Upper lobe of right lung (tissue), 1 donor: ENCODE results near the gene CDH12. TPM values are rescaled to one million over a fixed set of nuclear protein-coding genes. Genes with fewer than 3 reads are reported as not detected.

ENCODE experiments used
- ATAC-seq: fragments of 200-7000 bp; cut with Tn5 transposase; one replicate; pipeline ENCODE4 v1.9.1; 2020; ENCODE audit warnings: mild to moderate bottlenecking, moderate library complexity
- DNase-seq: peaks from one replicate; pipeline ENCODE4 v3.0.0-alpha.2; 2020
- H3K27ac ChIP-seq: fragments of 200-600 bp; one replicate; pipeline ENCODE4 v1.8.0; 2022
- H3K27me3 ChIP-seq: fragments of 200-600 bp; one replicate; pipeline ENCODE4 v1.8.0; 2022; ENCODE audit warnings: mild to moderate bottlenecking
- H3K36me3 ChIP-seq: fragments of 200-600 bp; one replicate; pipeline ENCODE4 v1.8.0; 2022
- H3K4me1 ChIP-seq: fragments of 200-600 bp; one replicate; pipeline ENCODE4 v1.8.0; 2022
- H3K4me3 ChIP-seq: fragments of 200-600 bp; one replicate; pipeline ENCODE4 v1.8.0; 2022; ENCODE audit warnings: mild to moderate bottlenecking
- H3K9me3 ChIP-seq: fragments of 200-600 bp; one replicate; pipeline ENCODE4 v1.8.0; 2022
- intact Hi-C: fragments of 100-400 bp; cut with DNase I; formaldehyde crosslinking; loops from one replicate; pipeline ENCODE4 v1.11.0; 2022
- total RNA-seq: library from RNA; stranded (reverse); fragmentation: NEBNext Ultra II Directional; extraction: Animal tissue kit (Norgen Biotek cat#: 25700); gene quantifications from one replicate; pipeline ENCODE4 v1.2.1, GENCODE V29; 2021
- TF ChIP-seq, protein P1 (sequence below): fragments of 200-600 bp; IDR thresholded peaks from one replicate; pipeline ENCODE4 v1.8.0; 2022; ENCODE audit warnings: antibody characterized with exemption
- donor health status: DM: no; HTN: yes; CAD: no; lungs with severe emphysema.

The CDH12 gene
- total RNA-seq, 1 donor from 2014 or later: not detected

DNA sequence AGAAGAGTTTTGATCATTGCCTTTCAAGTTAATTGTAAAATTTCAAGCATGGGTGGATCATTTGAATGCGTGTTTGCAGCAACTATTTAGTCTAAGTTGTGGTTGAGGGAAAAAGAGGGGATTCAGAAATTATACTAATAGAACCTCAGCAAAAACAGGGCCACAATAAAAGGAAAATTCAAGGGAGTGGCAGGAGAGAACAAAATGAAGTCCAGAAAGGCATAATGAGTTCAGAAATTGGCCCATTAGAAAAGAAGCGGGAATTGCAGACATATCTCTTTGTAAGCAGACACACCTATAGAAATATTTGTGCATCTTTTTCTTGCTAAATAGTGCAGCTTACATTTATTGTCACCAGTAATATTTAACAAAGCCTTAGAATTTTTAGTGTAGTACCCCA, 960.0 kb downstream of the CDH12 start:
- Histone ChIP-seq H3K4me1 (no peaks in the 10 kb centered on the region), H3K36me3 (no peaks in the 10 kb centered on the region), H3K4me3 (no peak overlapping the region), H3K9me3 (no peaks in the 10 kb centered on the region), H3K27ac (no peak overlapping the region), H3K27me3 (no peaks in the 10 kb centered on the region)
- DNase-seq (no peak), ATAC-seq (no peak)
- TF ChIP-seq, protein P1, sequence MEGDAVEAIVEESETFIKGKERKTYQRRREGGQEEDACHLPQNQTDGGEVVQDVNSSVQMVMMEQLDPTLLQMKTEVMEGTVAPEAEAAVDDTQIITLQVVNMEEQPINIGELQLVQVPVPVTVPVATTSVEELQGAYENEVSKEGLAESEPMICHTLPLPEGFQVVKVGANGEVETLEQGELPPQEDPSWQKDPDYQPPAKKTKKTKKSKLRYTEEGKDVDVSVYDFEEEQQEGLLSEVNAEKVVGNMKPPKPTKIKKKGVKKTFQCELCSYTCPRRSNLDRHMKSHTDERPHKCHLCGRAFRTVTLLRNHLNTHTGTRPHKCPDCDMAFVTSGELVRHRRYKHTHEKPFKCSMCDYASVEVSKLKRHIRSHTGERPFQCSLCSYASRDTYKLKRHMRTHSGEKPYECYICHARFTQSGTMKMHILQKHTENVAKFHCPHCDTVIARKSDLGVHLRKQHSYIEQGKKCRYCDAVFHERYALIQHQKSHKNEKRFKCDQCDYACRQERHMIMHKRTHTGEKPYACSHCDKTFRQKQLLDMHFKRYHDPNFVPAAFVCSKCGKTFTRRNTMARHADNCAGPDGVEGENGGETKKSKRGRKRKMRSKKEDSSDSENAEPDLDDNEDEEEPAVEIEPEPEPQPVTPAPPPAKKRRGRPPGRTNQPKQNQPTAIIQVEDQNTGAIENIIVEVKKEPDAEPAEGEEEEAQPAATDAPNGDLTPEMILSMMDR: no peak
- intact Hi-C loops: no loop called here

DNA sequence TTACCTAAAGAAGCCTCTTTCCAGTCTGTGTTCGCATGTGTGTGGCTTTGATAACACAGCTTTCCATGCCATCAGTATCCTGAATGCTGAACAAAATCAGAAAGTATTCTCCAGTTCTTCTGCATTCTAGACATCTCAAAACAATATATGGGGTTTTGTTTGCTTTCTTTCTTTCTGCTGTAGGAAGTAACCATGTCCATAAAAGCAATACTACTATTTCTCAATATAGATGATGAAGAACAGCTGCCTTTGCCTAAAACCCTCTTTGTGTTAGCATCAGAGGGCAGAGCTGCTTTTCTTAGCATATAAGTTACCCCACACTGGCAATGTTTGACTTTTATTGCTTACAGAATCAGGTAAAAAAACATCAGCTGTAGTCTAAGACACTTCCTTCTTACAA, 963.6 kb downstream of the CDH12 start:
- H3K9me3 ChIP-seq: no peaks in the 10 kb centered on the region
- ATAC-seq (no peak), DNase-seq (no peak)
- no peaks in the 10 kb centered on the region for H3K36me3 ChIP-seq
- no peak overlapping the region for H3K4me3 ChIP-seq
- no peaks in the 10 kb centered on the region for H3K4me1 ChIP-seq
- intact Hi-C loops: no loop called here
- TF ChIP-seq, protein P1: no peak
- no peaks in the 10 kb centered on the region for H3K27me3 ChIP-seq
- no peak overlapping the region for H3K27ac ChIP-seq

DNA sequence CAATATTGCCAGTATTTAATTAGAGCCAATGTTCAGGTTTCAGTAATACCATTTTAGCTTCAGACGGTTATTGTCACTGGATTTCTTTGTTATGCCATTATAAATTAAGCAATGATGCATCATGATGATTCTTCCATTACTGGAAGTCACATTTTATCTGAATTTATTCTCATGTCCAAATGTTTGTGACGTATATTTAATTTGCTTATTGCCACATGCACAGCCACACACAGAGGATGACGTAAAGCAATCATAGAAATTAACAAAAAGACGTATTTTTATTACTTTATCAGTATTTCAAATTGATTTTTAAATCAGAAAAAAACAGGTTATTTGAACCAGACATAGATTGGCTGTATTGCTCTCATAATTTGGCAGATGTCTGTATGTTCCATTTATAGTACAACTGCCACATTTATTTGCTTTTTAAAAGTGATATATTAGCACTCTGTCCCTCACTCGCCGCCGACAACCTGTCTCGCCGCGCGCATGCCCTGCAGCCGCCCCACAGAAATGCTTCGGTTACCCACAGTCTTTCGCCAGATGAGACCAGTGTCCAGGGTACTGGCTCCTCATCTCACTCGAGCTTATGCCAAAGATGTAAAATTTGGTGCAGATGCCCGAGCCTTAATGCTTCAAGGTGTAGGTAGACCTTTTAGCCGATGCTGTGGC, 970.9 kb downstream of the CDH12 start:
- intact Hi-C loops: no loop called here
- Histone ChIP-seq H3K4me3 (no peak overlapping the region), H3K4me1 (no peaks in the 10 kb centered on the region), H3K27ac (no peak overlapping the region), H3K36me3 (no peaks in the 10 kb centered on the region), H3K27me3 (no peaks in the 10 kb centered on the region), H3K9me3 (no peaks in the 10 kb centered on the region)
- ATAC-seq (no peak), DNase-seq (no peak)
- TF ChIP-seq, protein P1: no peak

DNA sequence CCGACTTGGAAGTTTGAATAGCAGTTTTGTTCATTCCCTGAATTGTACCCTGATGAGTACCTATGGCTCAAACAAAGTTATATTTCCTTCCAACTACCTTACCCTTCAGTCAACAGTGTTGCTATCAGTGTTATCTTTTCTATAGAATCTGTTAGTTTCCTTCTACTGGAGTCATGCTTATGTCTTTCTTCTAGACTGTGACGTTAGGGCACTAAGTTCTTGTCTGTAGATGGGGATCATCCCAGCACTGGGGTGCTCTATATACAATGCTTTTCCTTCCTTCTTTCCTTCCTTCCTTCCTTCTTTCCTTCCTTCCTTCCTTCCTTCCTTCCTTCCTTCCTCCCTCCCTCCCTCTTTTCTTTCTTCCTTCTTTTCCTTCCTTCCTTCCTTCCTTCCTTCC, 973.0 kb downstream of the CDH12 start:
- ATAC-seq (no peak), DNase-seq (no peak)
- Histone ChIP-seq H3K4me3 (no peak overlapping the region), H3K9me3 (no peaks in the 10 kb centered on the region), H3K4me1 (no peaks in the 10 kb centered on the region), H3K27ac (no peak overlapping the region), H3K27me3 (no peaks in the 10 kb centered on the region), H3K36me3 (no peaks in the 10 kb centered on the region)
- TF ChIP-seq, protein P1: no peak
- intact Hi-C loops: no loop called here

DNA sequence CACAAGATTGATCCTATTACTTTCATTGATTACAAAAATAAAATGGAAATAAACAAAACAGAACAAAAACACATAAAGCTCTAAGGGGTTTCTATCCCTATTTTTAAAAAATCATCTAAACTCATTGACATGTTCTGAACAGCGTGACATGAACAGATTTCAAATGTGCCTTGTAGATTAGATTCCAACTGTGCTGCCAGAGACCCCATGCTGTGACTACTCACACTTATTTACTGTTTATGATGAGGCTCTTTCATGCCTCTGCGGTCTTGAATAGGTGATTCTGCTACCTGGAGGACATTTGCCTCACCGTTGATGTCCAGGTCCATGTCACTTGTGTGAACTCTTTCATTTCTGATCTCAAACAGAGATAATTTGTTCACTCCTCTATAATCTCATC, 990.2 kb downstream of the CDH12 start:
- TF ChIP-seq, protein P1: no peak
- intact Hi-C loops: no loop called here
- Histone ChIP-seq H3K27me3 (no peaks in the 10 kb centered on the region), H3K9me3 (no peaks in the 10 kb centered on the region), H3K27ac (no peak overlapping the region), H3K4me3 (no peak overlapping the region), H3K4me1 (no peaks in the 10 kb centered on the region), H3K36me3 (no peaks in the 10 kb centered on the region)
- ATAC-seq (no peak), DNase-seq (no peak)

DNA sequence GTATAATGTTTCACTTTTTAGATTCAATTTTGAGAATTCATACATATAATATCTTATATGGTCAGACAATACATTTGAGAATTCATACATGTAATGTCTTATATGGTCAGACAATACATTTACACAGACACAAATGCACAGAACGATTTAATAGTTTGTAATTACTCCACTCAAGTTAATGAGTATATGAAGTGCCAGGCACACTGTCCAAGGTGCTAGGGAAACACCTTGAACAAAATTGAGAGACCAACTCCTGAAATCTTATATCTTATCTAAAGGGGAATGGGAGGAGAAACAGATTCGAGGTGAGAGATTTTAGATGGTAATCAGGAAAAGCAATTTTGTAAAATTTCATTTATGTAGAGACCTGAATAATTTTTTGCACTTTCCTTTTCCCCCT, 994.7 kb downstream of the CDH12 start:
- TF ChIP-seq, protein P1: no peak
- H3K4me1 ChIP-seq: no peaks in the 10 kb centered on the region
- ATAC-seq (no peak), DNase-seq (no peak)
- no peaks in the 10 kb centered on the region for H3K27me3 ChIP-seq
- no peak overlapping the region for H3K27ac ChIP-seq
- no peaks in the 10 kb centered on the region for H3K36me3 ChIP-seq
- intact Hi-C loops: no loop called here
- no peak overlapping the region for H3K4me3 ChIP-seq
- no peaks in the 10 kb centered on the region for H3K9me3 ChIP-seq
